GM12878 (cell line): ENCODE measurements around the gene SOX9. TPM values are rescaled to one million over a fixed set of nuclear protein-coding genes. Genes with fewer than 3 reads are reported as not detected.

Source experiments
- ATAC-seq: fragments of 200-7000 bp; cut with Tn5 transposase; 3 replicates; pipeline ENCODE4 v1.9.1; 2020; ENCODE audit warnings: mild to moderate bottlenecking, moderate library complexity
- BruUV-seq: library from RNA; stranded (reverse); fragments of 400-500 nt; replicated peaks from 2 replicates; lab custom pipeline; 2021; lab: Mats Ljungman, UMichigan
- CTCF ChIA-PET: fragments of 300-600 bp; sonication (Branson Sonifier 250); formaldehyde crosslinking; extraction: SDS; loops from one replicate; lab custom pipeline; 2021; ENCODE audit warnings: inconsistent platforms; lab: Yijun Ruan, JAX
- POLR2A ChIA-PET: fragments of 350-600 bp; formaldehyde crosslinking; extraction: SDS; loops from one replicate; lab custom pipeline; 2021; ENCODE audit warnings: inconsistent platforms; lab: Charles Lee
- RAD21 ChIA-PET: fragments of 300-600 bp; sonication (Branson Sonifier 250); formaldehyde crosslinking; loops from one replicate; lab custom pipeline; 2023; ENCODE audit warnings: antibody characterized with exemption; ENCODE audit not compliant: unreplicated experiment; lab: Charles Lee
- SMC1A ChIA-PET: fragments of 300-600 bp; sonication (Branson Sonifier 250); formaldehyde crosslinking; loops from one replicate; lab custom pipeline; 2023; ENCODE audit not compliant: unreplicated experiment, uncharacterized antibody; lab: Charles Lee
- DNase-seq: peaks from one replicate; pipeline ENCODE4 v3.0.0-alpha.2; 2011; ENCODE audit warnings: low read depth, low spot score
- FAIRE-seq: peaks from 3 replicates; lab custom pipeline; 2011; peaks lifted over from hg19 to GRCh38; lab: Jason Lieb, UNC
- H2AFZ ChIP-seq: 2 replicates; pipeline ENCODE4 v1.6.0; 2011; ENCODE audit warnings: low read depth, low read length, control low read depth; ENCODE audit not compliant: control insufficient read depth
- H3K27ac ChIP-seq: 2 replicates; pipeline ENCODE4 v1.5.1; 2011; ENCODE audit warnings: control low read depth; ENCODE audit not compliant: control insufficient read depth, insufficient read depth
- H3K27me3 ChIP-seq, 2 experiments: replicated peaks in 1 of 2; 2 replicates each; pipeline versions ENCODE4 v1.6.0 to v1.6.1; 2011; ENCODE audit warnings: low read length in 1 of 2; ENCODE audit not compliant: control insufficient read depth in 2 of 2, insufficient read depth in 2 of 2
- H3K36me3 ChIP-seq, 2 experiments: 2 replicates each; pipeline ENCODE4 v1.5.1; 2011; ENCODE audit warnings: low read length in 1 of 2; ENCODE audit not compliant: control insufficient read depth in 2 of 2, insufficient read depth in 2 of 2
- H3K4me1 ChIP-seq: 2 replicates; pipeline ENCODE4 v1.6.1; 2011; ENCODE audit warnings: mild to moderate bottlenecking, low read length, moderate library complexity, mixed read lengths; ENCODE audit not compliant: control insufficient read depth, insufficient read depth
- H3K4me2 ChIP-seq: 2 replicates; pipeline ENCODE4 v1.6.0; 2011; ENCODE audit warnings: control low read depth; ENCODE audit not compliant: control insufficient read depth, insufficient read depth
- H3K4me3 ChIP-seq: fragments of 200-600 bp; sonication (generic); 2 replicates; pipeline ENCODE4 v1.5.1; 2016
- H3K79me2 ChIP-seq: 2 replicates; pipeline ENCODE4 v1.6.0; 2011; ENCODE audit warnings: low read length; ENCODE audit not compliant: control insufficient read depth, insufficient read depth
- H3K9ac ChIP-seq: 2 replicates; pipeline ENCODE4 v1.8.0; 2011; ENCODE audit warnings: low read length, control low read depth, mixed read lengths; ENCODE audit not compliant: control insufficient read depth, insufficient read depth
- H3K9me3 ChIP-seq: replicated peaks from 3 replicates; pipeline ENCODE4 v1.5.1; 2011; ENCODE audit warnings: mild to moderate bottlenecking, low read length; ENCODE audit not compliant: control insufficient read depth, insufficient read depth
- H4K20me1 ChIP-seq: 2 replicates; pipeline ENCODE4 v1.6.0; 2011; ENCODE audit not compliant: control insufficient read depth, insufficient read depth
- BCLAF1 ChIP-seq: fragments of 450-650 bp; IDR thresholded peaks from 2 replicates; pipeline ENCODE4 v1.6.1; 2017; ENCODE audit warnings: antibody characterized with exemption, mild to moderate bottlenecking, moderate library complexity
- GABPA ChIP-seq: IDR thresholded peaks from 2 replicates; pipeline ENCODE4 v1.6.1; 2014; ENCODE audit warnings: antibody characterized with exemption, low read depth, mild to moderate bottlenecking, inconsistent platforms
- PRDM15 ChIP-seq: fragments of 450-650 bp; formaldehyde crosslinking; IDR thresholded peaks from 2 replicates; pipeline ENCODE4 v1.4.0; 2020; ENCODE audit warnings: mild to moderate bottlenecking, moderate library complexity
- RAD51 ChIP-seq: fragments of 450-650 bp; IDR thresholded peaks from 2 replicates; pipeline ENCODE4 v1.6.1; 2016; ENCODE audit warnings: moderate library complexity, mild to moderate bottlenecking, inconsistent platforms
- SMAD5 ChIP-seq: IDR thresholded peaks from 2 replicates; pipeline ENCODE4 v1.6.1; 2016; ENCODE audit warnings: antibody characterized with exemption, low read depth
- SPI1 ChIP-seq: IDR thresholded peaks from 2 replicates; pipeline ENCODE4 v1.6.1; 2011; ENCODE audit warnings: low read depth, mild to moderate bottlenecking, low read length, moderate library complexity, borderline replicate concordance; ENCODE audit not compliant: insufficient read depth
- SRF ChIP-seq, 2 experiments: IDR thresholded peaks; 2 replicates each; pipeline ENCODE4 v1.6.1; 2011; ENCODE audit warnings: low read depth in 2 of 2, low read length in 2 of 2, mild to moderate bottlenecking in 1 of 2, moderate library complexity in 1 of 2
- TBL1XR1 ChIP-seq: IDR thresholded peaks from 2 replicates; pipeline ENCODE4 v1.6.1; 2012; ENCODE audit warnings: low read depth, low read length, improper control_type of control experiment
- TCF3 ChIP-seq: IDR thresholded peaks from 2 replicates; pipeline ENCODE4 v1.6.1; 2012; ENCODE audit warnings: low read depth, mild to moderate bottlenecking, low read length, borderline replicate concordance; ENCODE audit not compliant: insufficient read depth
- ZBED1 ChIP-seq: IDR thresholded peaks from 2 replicates; pipeline ENCODE4 v1.6.1; 2016; ENCODE audit warnings: borderline replicate concordance
- ZBTB40 ChIP-seq: fragments of 450-650 bp; IDR thresholded peaks from 2 replicates; pipeline ENCODE4 v1.6.1; 2016; ENCODE audit warnings: mild to moderate bottlenecking, moderate library complexity, borderline replicate concordance
- WGBS: methylation state at CpG from one replicate; pipeline ENCODE4 v1.1.6; 2016; ENCODE audit warnings: low lambda C conversion rate; ENCODE audit not compliant: insufficient replicate concordance, insufficient coverage; ENCODE audit errors: missing lambda C conversion rate; 5-methylcytosine and 5-hydroxymethylcytosine counted together
- in situ Hi-C: fragments of 300-500 bp; cut with MboI; formaldehyde crosslinking; loops from 9 replicates; pipeline ENCODE4 v1.14.3; 2018; ENCODE audit warnings: mixed read lengths
- intact Hi-C: fragments of 100-400 bp; cut with micrococcal nuclease; formaldehyde crosslinking; loops from one replicate; pipeline ENCODE4 v1.14.2; 2022; ENCODE audit not compliant: unreplicated experiment
- polyA plus RNA-seq, 11 experiments: library from polyadenylated mRNA; depleted of rRNA in 4 of 11; unstranded in 6 of 11; stranded (reverse) in 5 of 11; fragments of >200 nt; fragmentation: Nextera tagmentation in 4 of 11; fragmentation: Illumina TruSeq in 1 of 11; extraction: Ambion mirVana in 4 of 11; extraction: Trizol in 1 of 11; gene quantifications; 1 replicate in 1 of 11; 2 replicates in 10 of 11; pipeline versions ENCODE4 v1.2.1 to v1.2.3, GENCODE V29; 2011 to 2016; ENCODE audit warnings: inconsistent platforms in 2 of 11, missing spikeins in 2 of 11, low read depth in 1 of 11
- total RNA-seq, 4 experiments: library from RNA; depleted of rRNA in 3 of 4; stranded (reverse); fragments of >200 nt in 3 of 4; fragmentation: Illumina TruSeq in 1 of 4; extraction: Trizol in 1 of 4; gene quantifications; 2 replicates each; pipeline versions ENCODE4 v1.2.1 to v1.2.3, GENCODE V29; 2013 to 2021

Gene SOX9
- total and polyA plus RNA-seq, 10 of the 15 experiments (the other 5 are each of a cell fraction or from before 2014, with no cell fraction given) = 1.2 to 19.0 (median 5.5) TPM

- 19% methylated on average over 3 of the region's 3 CpGs for WGBS
- no peaks in the 10 kb centered on the region; the same call in 2 of the 3 replicates for H3K9me3 ChIP-seq
- FAIRE-seq (no peak), ATAC-seq (no peak)
- no peak overlapping the region for H3K4me3 ChIP-seq
- H3K36me3 ChIP-seq = no peaks in the 10 kb centered on the region
- no peaks in the 10 kb centered on the region for H3K79me2 ChIP-seq
- ChIA-PET RAD21 (no interaction called here), POLR2A (no interaction called here), CTCF (no interaction called here), SMC1A (interaction anchor here (1.0 kb wide), 1 partner anchor 10 kb away, joined by 3 read pairs; no protein-coding TSS in a partner anchor)
- intact Hi-C loops = no loop called here
- no peak overlapping the region for H2AFZ ChIP-seq
- no peak overlapping the region for H3K4me2 ChIP-seq
- no TSS peak for BruUV-seq
- H3K27ac ChIP-seq = no peak overlapping the region
- in situ Hi-C loops = no loop called here
- TF ChIP-seq ZBTB40 = no peak
- TF ChIP-seq SPI1 = no peak
- TF ChIP-seq GABPA = no peak
- TF ChIP-seq PRDM15 (CRISPR knock-in tag) = no peak
- no peak for TF ChIP-seq BCLAF1
- no peak for TF ChIP-seq TBL1XR1
- no peak for TF ChIP-seq SRF (IDR thresholded peaks at IDR 0.05; ENCODE audit: low read depth in 2 of 2, low read length in 2 of 2)
- TF ChIP-seq RAD51 = no peak
- no peak for TF ChIP-seq TCF3
- TF ChIP-seq SMAD5 = no peak
- no peak for TF ChIP-seq ZBED1
- TF ChIP-seq, all 136 proteins: peak for 0
- H3K4me1 ChIP-seq = no peaks in the 10 kb centered on the region
- H3K9ac ChIP-seq = no peak overlapping the region
- H3K27me3 ChIP-seq = no peaks in the 10 kb centered on the region
- DNase-seq = no peak
- H4K20me1 ChIP-seq = no peaks in the 10 kb centered on the region
These were observed 27.1 kb upstream of the SOX9 start for GRCh38 chr17:72093707-72094106.
